ENCODE results near the gene ESYT1.

ESYT1 gene

DNA sequence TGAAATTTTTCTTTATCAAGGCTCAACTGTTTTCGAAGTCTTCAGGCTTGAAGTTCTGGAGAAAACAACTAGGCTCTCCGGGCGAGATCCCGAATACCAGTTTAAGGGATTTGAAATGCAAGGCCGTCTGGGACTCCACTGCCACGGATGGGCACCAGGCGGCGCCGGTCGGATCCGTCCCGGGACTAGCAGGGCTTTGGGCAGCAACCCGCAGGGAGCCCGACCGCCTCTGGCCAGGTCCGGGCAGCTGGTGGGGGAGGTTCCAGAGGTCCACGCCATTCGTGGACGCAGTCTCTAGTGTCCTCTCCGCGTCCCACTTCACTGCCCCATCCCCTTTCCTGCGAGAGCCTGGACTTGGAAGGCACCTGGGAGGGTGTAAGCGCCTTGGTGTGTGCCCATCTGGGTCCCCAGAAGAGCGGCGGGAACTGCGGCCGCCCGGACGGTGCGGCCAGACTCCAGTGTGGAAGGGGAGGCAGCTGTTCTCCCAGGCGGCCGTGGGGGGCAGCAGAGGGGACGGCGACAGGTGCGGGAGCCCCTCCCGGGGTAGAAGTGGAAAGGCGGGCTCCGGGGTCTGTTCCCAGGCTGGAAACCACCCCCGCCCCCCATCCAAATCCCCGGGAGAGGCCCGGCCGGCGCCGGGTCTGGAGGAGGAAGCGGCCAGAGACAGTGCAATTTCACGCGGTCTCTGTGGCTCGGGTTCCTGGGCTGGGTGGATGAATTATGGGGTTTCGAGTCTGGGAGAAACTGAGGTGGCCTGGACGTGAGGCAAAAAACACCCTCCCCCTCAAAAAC lies 48.9 kb upstream of the ESYT1 start:
- Histone ChIP-seq H3K9me3 (ENCODE audit: insufficient read depth, low read depth, low read length) (no peaks in the 10 kb centered on the region), H3K9me2 (replicated peaks; ENCODE audit: low read depth, low read length) (no peaks in the 10 kb centered on the region), H3K27me3 (ENCODE audit: insufficient read depth, low read length, poor library complexity, severe bottlenecking) (no peaks in the 10 kb centered on the region), H3K4me2 (ENCODE audit: low read depth, low read length, poor library complexity, severe bottlenecking) (peak overlapping the region; percentile 99), H3F3A (ENCODE audit: low read depth) (no peaks in the 10 kb centered on the region), H3K79me2 (ENCODE audit: insufficient read depth, low read length) (no peaks in the 10 kb centered on the region), H3K36me3 (ENCODE audit: insufficient read depth, low read length) (no peaks in the 10 kb centered on the region), H3K9ac (ENCODE audit: low read depth, low read length, poor library complexity, severe bottlenecking) (peak overlapping the region; percentile 58), H2AFZ (ENCODE audit: low read length) (peak overlapping the region; percentile 99), H3K4me3 (ENCODE audit: low read length, poor library complexity, severe bottlenecking) (peak overlapping the region; percentile 86), H3K4me1 (ENCODE audit: insufficient read depth, low read length, poor library complexity, severe bottlenecking) (peaks cover 8% of the 10 kb centered on the region), H4K20me1 (ENCODE audit: insufficient read depth, low read length, poor library complexity, severe bottlenecking) (no peaks in the 10 kb centered on the region)
- TF ChIP-seq, protein P1, sequence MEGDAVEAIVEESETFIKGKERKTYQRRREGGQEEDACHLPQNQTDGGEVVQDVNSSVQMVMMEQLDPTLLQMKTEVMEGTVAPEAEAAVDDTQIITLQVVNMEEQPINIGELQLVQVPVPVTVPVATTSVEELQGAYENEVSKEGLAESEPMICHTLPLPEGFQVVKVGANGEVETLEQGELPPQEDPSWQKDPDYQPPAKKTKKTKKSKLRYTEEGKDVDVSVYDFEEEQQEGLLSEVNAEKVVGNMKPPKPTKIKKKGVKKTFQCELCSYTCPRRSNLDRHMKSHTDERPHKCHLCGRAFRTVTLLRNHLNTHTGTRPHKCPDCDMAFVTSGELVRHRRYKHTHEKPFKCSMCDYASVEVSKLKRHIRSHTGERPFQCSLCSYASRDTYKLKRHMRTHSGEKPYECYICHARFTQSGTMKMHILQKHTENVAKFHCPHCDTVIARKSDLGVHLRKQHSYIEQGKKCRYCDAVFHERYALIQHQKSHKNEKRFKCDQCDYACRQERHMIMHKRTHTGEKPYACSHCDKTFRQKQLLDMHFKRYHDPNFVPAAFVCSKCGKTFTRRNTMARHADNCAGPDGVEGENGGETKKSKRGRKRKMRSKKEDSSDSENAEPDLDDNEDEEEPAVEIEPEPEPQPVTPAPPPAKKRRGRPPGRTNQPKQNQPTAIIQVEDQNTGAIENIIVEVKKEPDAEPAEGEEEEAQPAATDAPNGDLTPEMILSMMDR (conservative IDR thresholded peaks at IDR 0.05; ENCODE audit: low read length), result peak; percentile 59
- TF ChIP-seq EZH2phosphoT487 (IDR thresholded peaks at IDR 0.05; ENCODE audit: borderline replicate concordance), result no peak

DNA sequence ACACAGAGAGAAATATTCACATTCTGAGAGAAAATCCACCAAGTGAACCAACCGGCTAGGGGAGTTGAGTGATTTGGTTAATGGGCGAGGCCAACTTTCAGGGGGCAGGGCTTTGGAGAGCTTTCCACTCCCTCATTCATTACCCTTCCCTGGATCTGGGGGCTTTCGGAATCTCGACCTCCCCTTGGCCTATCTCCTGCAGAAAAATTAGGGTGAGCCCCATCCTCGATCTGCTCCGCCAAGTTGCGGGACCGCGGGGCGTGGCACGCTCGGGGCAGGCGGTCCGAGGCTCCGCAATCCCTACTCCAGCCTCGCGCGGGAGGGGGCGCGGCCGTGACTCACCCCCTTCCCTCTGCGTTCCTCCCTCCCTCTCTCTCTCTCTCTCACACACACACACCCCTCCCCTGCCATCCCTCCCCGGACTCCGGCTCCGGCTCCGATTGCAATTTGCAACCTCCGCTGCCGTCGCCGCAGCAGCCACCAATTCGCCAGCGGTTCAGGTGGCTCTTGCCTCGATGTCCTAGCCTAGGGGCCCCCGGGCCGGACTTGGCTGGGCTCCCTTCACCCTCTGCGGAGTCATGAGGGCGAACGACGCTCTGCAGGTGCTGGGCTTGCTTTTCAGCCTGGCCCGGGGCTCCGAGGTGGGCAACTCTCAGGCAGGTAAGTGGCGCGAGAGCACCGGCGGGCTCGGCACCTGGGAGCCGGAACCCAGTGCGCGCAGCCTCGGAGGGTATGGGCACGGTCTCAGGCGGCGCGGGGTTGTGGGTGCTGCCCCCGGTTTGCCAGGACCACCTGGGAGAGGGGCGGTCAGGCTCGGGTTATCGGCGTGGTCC lies 48.1 kb upstream of the ESYT1 start, which contains the start of gene ERBB3:
Gene ERBB3, plus strand, starts transcription at position 443 of the 833 bp plus-strand sequence. Its CDS starts 136 bp downstream, at position 579.
- Histone ChIP-seq H3K9ac (ENCODE audit: low read depth, low read length, poor library complexity, severe bottlenecking) (peak within 1 kb of the TSS; percentile 58), H2AFZ (ENCODE audit: low read length) (peak within 1 kb of the TSS; percentile 99), H3K4me2 (ENCODE audit: low read depth, low read length, poor library complexity, severe bottlenecking) (peak within 1 kb of the TSS; percentile 99), H3K9me3 (ENCODE audit: insufficient read depth, low read depth, low read length) (no peaks in the 10 kb centered on the region), H3K79me2 (ENCODE audit: insufficient read depth, low read length) (no peaks in the 10 kb centered on the region), H3F3A (ENCODE audit: low read depth) (no peaks in the 10 kb centered on the region), H4K20me1 (ENCODE audit: insufficient read depth, low read length, poor library complexity, severe bottlenecking) (no peaks in the 10 kb centered on the region), H3K4me1 (ENCODE audit: insufficient read depth, low read length, poor library complexity, severe bottlenecking) (peaks cover 8% of the 10 kb centered on the region), H3K9me2 (replicated peaks; ENCODE audit: low read depth, low read length) (no peaks in the 10 kb centered on the region), H3K4me3 (ENCODE audit: low read length, poor library complexity, severe bottlenecking) (peak within 1 kb of the TSS; percentile 86), H3K36me3 (ENCODE audit: insufficient read depth, low read length) (no peaks in the 10 kb centered on the region), H3K27me3 (ENCODE audit: insufficient read depth, low read length, poor library complexity, severe bottlenecking) (no peaks in the 10 kb centered on the region)
- no peak for TF ChIP-seq EZH2phosphoT487 (IDR thresholded peaks at IDR 0.05; ENCODE audit: borderline replicate concordance)
- TF ChIP-seq, protein P1 (conservative IDR thresholded peaks at IDR 0.05; ENCODE audit: low read length), result no peak

DNA sequence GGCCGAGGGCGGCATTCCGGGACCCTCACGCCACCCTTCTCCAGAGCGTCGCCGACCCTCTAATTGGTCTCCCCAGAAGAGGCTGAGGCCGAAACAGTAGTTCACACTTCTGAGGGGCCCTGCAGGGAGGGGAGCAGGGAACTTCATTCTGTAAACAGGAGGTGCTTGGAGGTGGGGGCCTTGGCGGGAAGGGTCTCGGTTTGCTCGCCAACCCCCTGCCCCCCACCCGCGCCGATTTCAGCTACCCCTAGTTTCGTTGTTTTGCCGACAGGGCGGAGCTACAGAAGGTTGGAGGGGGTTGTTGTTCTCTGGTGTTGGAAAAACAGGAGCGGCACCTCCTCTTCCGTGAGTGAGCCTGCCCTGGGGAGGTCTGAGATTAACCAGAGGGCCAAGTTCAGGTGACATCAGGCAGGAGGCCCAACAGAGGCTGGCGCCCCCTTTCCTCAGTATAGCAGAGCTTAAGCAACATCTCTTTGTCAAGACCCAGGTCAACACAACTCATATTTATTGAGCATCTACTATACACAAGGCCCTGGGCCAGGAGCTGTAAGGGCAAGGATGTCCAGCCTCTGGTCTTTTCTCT lies 47.4 kb upstream of the ESYT1 start:
- no peaks in the 10 kb centered on the region for H4K20me1 ChIP-seq (ENCODE audit: insufficient read depth, low read length, poor library complexity, severe bottlenecking)
- H3K4me3 ChIP-seq (ENCODE audit: low read length, poor library complexity, severe bottlenecking), result peak overlapping the region; percentile 86
- H3F3A ChIP-seq (ENCODE audit: low read depth), result no peaks in the 10 kb centered on the region
- no peak for TF ChIP-seq EZH2phosphoT487 (IDR thresholded peaks at IDR 0.05; ENCODE audit: borderline replicate concordance)
- TF ChIP-seq, protein P1 (conservative IDR thresholded peaks at IDR 0.05; ENCODE audit: low read length), result peak; percentile 23
- no peak overlapping the region for H3K9ac ChIP-seq (ENCODE audit: low read depth, low read length, poor library complexity, severe bottlenecking)
- H3K79me2 ChIP-seq (ENCODE audit: insufficient read depth, low read length), result no peaks in the 10 kb centered on the region
- no peaks in the 10 kb centered on the region for H3K9me3 ChIP-seq (ENCODE audit: insufficient read depth, low read depth, low read length)
- H3K4me1 ChIP-seq (ENCODE audit: insufficient read depth, low read length, poor library complexity, severe bottlenecking), result peaks cover 8% of the 10 kb centered on the region
- no peaks in the 10 kb centered on the region for H3K27me3 ChIP-seq (ENCODE audit: insufficient read depth, low read length, poor library complexity, severe bottlenecking)
- H3K9me2 ChIP-seq (replicated peaks; ENCODE audit: low read depth, low read length), result no peaks in the 10 kb centered on the region
- H3K36me3 ChIP-seq (ENCODE audit: insufficient read depth, low read length), result no peaks in the 10 kb centered on the region
- H2AFZ ChIP-seq (ENCODE audit: low read length), result no peak overlapping the region
- H3K4me2 ChIP-seq (ENCODE audit: low read depth, low read length, poor library complexity, severe bottlenecking), result peak overlapping the region; percentile 99
